ENCODE data around the gene AURKA.
"Not testable (repeated sequence)": the region's sequence is repeated elsewhere in the genome, so short reads cannot be mapped to it uniquely, and the experiment has no call there.

AURKA gene

GRCh38 chr20:56420940-56421688, 29.1 kb upstream of the AURKA start:
- DNase-seq = no peak

- no peak for DNase-seq
These were observed 28.0 kb upstream of the AURKA start for GRCh38 chr20:56420028-56420427.

GRCh38 chr20:56418385-56418861, 26.4 kb upstream of the AURKA start:
- DNase-seq = no peak

GRCh38 chr20:56417911-56418310, 25.9 kb upstream of the AURKA start:
- DNase-seq = no peak

- no peak for DNase-seq
These were observed 25.4 kb upstream of the AURKA start for GRCh38 chr20:56417402-56417801.

GRCh38 chr20:56414842-56415765, 23.1 kb upstream of the AURKA start:
- DNase-seq = no peak

- DNase-seq = no peak
These were observed 20.9 kb upstream of the AURKA start for GRCh38 chr20:56412949-56413348.

- no peak for DNase-seq
These were observed 20.4 kb upstream of the AURKA start for GRCh38 chr20:56412473-56412790.

GRCh38 chr20:56411759-56412472, 19.9 kb upstream of the AURKA start, which contains the start of gene CASS4:
CASS4 (plus strand) TSS chr20:56412260; CDS start chr20:56412459, 199 bp downstream.
- DNase-seq = no peak

- not testable (repeated sequence) for DNase-seq
These were observed 19.3 kb upstream of the AURKA start for GRCh38 chr20:56411287-56411686.

- no peak for DNase-seq
These were observed 17.9 kb upstream of the AURKA start for GRCh38 chr20:56409956-56410355.

- DNase-seq = no peak
These were observed 17.5 kb upstream of the AURKA start for GRCh38 chr20:56409521-56409920.

GRCh38 chr20:56406910-56407309, 14.9 kb upstream of the AURKA start:
- DNase-seq = no peak

- not testable (repeated sequence) for DNase-seq
These were observed 13.3 kb upstream of the AURKA start for GRCh38 chr20:56405356-56405755.

- DNase-seq = no peak
These were observed 11.4 kb upstream of the AURKA start for GRCh38 chr20:56403465-56403864.

- peak; percentile 58 for DNase-seq
These were observed 8.1 kb upstream of the AURKA start for GRCh38 chr20:56400001-56400640.

GRCh38 chr20:56395166-56395565, 3.2 kb upstream of the AURKA start:
- no peak for DNase-seq

- no peak for DNase-seq
These were observed 1.6 kb upstream of the AURKA start for GRCh38 chr20:56393653-56394052.

GRCh38 chr20:56392881-56393482, 967 bp upstream of the AURKA start:
- DNase-seq = no peak

GRCh38 chr20:56391596-56392131, 351 bp downstream of the AURKA start:
- DNase-seq = no peak

GRCh38 chr20:56391037-56391436, 978 bp downstream of the AURKA start:
- no peak for DNase-seq

- not testable (repeated sequence) for DNase-seq
These were observed 1.6 kb downstream of the AURKA start for GRCh38 chr20:56390396-56390795.

Measured in right hindlimb (tissue), 1 donor.